ENCODE results near the gene NDST4.
"Not testable (repeated sequence)": the region's sequence is repeated elsewhere in the genome, so short reads cannot be mapped to it uniquely, and the experiment has no call there.

DNA sequence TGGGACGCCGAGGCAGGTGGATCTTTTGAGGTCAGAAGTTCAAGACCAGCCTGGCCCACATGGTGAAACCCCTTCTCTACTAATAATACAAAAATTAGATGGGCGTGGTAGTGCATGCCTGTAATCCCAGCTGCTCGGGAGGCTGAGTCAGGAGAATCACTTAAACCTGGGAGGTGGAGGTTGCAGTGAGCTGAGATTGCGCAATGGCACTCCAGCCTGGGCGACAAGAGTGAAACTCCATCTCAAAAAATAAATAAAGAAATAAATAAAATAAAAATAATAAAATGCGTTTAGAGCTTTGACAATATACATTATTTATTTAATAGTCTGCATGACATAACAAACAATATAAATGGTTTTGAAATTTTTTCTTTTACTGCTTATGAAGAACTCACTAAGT, 133.0 kb downstream of the NDST4 start:
- TF ChIP-seq EZH2 (IDR thresholded peaks at IDR 0.05); POLR2A (IDR thresholded peaks at IDR 0.05; ENCODE audit: borderline replicate concordance, extremely low read depth, insufficient read depth, insufficient read length); SIN3A (IDR thresholded peaks at IDR 0.05; ENCODE audit: low read depth); POLR2AphosphoS5 (IDR thresholded peaks at IDR 0.05; ENCODE audit: low read depth, low read length); SRF (IDR thresholded peaks at IDR 0.05; ENCODE audit: low read depth); EZH2phosphoT487 (IDR thresholded peaks at IDR 0.05; ENCODE audit: borderline replicate concordance); RAD21 (IDR thresholded peaks at IDR 0.05; ENCODE audit: low read depth): not testable (repeated sequence)
- TF ChIP-seq, protein P1, sequence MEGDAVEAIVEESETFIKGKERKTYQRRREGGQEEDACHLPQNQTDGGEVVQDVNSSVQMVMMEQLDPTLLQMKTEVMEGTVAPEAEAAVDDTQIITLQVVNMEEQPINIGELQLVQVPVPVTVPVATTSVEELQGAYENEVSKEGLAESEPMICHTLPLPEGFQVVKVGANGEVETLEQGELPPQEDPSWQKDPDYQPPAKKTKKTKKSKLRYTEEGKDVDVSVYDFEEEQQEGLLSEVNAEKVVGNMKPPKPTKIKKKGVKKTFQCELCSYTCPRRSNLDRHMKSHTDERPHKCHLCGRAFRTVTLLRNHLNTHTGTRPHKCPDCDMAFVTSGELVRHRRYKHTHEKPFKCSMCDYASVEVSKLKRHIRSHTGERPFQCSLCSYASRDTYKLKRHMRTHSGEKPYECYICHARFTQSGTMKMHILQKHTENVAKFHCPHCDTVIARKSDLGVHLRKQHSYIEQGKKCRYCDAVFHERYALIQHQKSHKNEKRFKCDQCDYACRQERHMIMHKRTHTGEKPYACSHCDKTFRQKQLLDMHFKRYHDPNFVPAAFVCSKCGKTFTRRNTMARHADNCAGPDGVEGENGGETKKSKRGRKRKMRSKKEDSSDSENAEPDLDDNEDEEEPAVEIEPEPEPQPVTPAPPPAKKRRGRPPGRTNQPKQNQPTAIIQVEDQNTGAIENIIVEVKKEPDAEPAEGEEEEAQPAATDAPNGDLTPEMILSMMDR (IDR thresholded peaks at IDR 0.05 in 2 of 3, conservative IDR thresholded peaks at IDR 0.05 in 1 of 3; ENCODE audit: borderline replicate concordance in 1 of 3, insufficient read depth in 1 of 3, low read depth in 2 of 3, low read length in 2 of 3) = not testable (repeated sequence)
- TF ChIP-seq, protein P2, sequence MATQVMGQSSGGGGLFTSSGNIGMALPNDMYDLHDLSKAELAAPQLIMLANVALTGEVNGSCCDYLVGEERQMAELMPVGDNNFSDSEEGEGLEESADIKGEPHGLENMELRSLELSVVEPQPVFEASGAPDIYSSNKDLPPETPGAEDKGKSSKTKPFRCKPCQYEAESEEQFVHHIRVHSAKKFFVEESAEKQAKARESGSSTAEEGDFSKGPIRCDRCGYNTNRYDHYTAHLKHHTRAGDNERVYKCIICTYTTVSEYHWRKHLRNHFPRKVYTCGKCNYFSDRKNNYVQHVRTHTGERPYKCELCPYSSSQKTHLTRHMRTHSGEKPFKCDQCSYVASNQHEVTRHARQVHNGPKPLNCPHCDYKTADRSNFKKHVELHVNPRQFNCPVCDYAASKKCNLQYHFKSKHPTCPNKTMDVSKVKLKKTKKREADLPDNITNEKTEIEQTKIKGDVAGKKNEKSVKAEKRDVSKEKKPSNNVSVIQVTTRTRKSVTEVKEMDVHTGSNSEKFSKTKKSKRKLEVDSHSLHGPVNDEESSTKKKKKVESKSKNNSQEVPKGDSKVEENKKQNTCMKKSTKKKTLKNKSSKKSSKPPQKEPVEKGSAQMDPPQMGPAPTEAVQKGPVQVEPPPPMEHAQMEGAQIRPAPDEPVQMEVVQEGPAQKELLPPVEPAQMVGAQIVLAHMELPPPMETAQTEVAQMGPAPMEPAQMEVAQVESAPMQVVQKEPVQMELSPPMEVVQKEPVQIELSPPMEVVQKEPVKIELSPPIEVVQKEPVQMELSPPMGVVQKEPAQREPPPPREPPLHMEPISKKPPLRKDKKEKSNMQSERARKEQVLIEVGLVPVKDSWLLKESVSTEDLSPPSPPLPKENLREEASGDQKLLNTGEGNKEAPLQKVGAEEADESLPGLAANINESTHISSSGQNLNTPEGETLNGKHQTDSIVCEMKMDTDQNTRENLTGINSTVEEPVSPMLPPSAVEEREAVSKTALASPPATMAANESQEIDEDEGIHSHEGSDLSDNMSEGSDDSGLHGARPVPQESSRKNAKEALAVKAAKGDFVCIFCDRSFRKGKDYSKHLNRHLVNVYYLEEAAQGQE (IDR thresholded peaks at IDR 0.05; ENCODE audit: low read depth) = not testable (repeated sequence)
- TF ChIP-seq, protein P3, sequence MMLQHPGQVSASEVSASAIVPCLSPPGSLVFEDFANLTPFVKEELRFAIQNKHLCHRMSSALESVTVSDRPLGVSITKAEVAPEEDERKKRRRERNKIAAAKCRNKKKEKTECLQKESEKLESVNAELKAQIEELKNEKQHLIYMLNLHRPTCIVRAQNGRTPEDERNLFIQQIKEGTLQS (IDR thresholded peaks at IDR 0.05) = not testable (repeated sequence)

All from HCT116 (cell line).